Sigmoid colon (tissue), 4 donors: ENCODE results near the gene MVB12B.

Experiments
- POLR2A ChIP-seq, 2 donors: fragments of 450-650 bp; IDR thresholded peaks; one replicate each; pipeline ENCODE4 v1.6.1; 2016; ENCODE audit warnings: antibody characterized with exemption in 2 of 2, mild to moderate bottlenecking in 2 of 2, moderate library complexity in 2 of 2
- POLR2AphosphoS5 ChIP-seq, 4 donors: sonication (generic); formaldehyde crosslinking; IDR thresholded peaks; one replicate each; pipeline ENCODE4 v1.6.1; 2017; ENCODE audit warnings: antibody characterized with exemption in 4 of 4
- TF ChIP-seq, protein P1 (sequence below), 4 experiments: fragments of 450-650 bp in 3 of 4; fragments of 200-600 bp in 1 of 4; IDR thresholded peaks; one replicate each; pipeline ENCODE4 v1.5.1; 2016 to 2019; ENCODE audit warnings: antibody characterized with exemption in 4 of 4, mild to moderate bottlenecking in 3 of 4, moderate library complexity in 2 of 4

GRCh38 chr9:126389992-126390391 lies 63.4 kb downstream of the MVB12B start:
- TF ChIP-seq, protein P1, sequence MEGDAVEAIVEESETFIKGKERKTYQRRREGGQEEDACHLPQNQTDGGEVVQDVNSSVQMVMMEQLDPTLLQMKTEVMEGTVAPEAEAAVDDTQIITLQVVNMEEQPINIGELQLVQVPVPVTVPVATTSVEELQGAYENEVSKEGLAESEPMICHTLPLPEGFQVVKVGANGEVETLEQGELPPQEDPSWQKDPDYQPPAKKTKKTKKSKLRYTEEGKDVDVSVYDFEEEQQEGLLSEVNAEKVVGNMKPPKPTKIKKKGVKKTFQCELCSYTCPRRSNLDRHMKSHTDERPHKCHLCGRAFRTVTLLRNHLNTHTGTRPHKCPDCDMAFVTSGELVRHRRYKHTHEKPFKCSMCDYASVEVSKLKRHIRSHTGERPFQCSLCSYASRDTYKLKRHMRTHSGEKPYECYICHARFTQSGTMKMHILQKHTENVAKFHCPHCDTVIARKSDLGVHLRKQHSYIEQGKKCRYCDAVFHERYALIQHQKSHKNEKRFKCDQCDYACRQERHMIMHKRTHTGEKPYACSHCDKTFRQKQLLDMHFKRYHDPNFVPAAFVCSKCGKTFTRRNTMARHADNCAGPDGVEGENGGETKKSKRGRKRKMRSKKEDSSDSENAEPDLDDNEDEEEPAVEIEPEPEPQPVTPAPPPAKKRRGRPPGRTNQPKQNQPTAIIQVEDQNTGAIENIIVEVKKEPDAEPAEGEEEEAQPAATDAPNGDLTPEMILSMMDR (IDR thresholded peaks at IDR 0.05), result no peak
- TF ChIP-seq POLR2AphosphoS5 (IDR thresholded peaks at IDR 0.05), result no peak
- no peak for TF ChIP-seq POLR2A (IDR thresholded peaks at IDR 0.05)
